Activated CD8-positive, alpha-beta T cell treated with anti-CD3 and anti-CD28 coated beads for 36 hours (primary cell): ENCODE data around the gene CLASRP. TPM values are rescaled to one million over a fixed set of nuclear protein-coding genes. Genes with fewer than 3 reads are reported as not detected.

Experiments used
- ATAC-seq: fragments of 200-7000 bp; cut with Tn5 transposase; one replicate; pipeline ENCODE4 v1.10.0; 2021; ENCODE audit warnings: mild to moderate bottlenecking, moderate library complexity
- CTCF ChIA-PET: fragments of 350-600 bp; sonication (Branson Sonifier 250); formaldehyde crosslinking; loops from one replicate; lab custom pipeline; 2021; ENCODE audit warnings: antibody characterized with exemption; lab: Charles Lee
- POLR2A ChIA-PET: fragments of 350-600 bp; sonication (Branson Sonifier 250); formaldehyde crosslinking; loops from one replicate; lab custom pipeline; 2021; ENCODE audit warnings: antibody characterized with exemption; lab: Charles Lee
- DNase-seq: peaks from one replicate; pipeline ENCODE4 v3.0.0-alpha.2; 2020
- H3K27ac Mint-ChIP-seq: one replicate; pipeline ENCODE4 v1.8.0; 2021; ENCODE audit warnings: mild to moderate bottlenecking, mixed read lengths
- H3K27me3 Mint-ChIP-seq: one replicate; pipeline ENCODE4 v1.8.0; 2021; ENCODE audit warnings: mixed read lengths
- H3K36me3 Mint-ChIP-seq: one replicate; pipeline ENCODE4 v1.8.0; 2021; ENCODE audit warnings: low read depth, mixed read lengths
- H3K4me1 Mint-ChIP-seq: one replicate; pipeline ENCODE4 v1.8.0; 2021; ENCODE audit warnings: low read depth, mixed read lengths
- H3K4me3 Mint-ChIP-seq: one replicate; pipeline ENCODE4 v1.8.0; 2021; ENCODE audit warnings: mild to moderate bottlenecking, moderate library complexity, mixed read lengths
- H3K9me3 Mint-ChIP-seq: one replicate; pipeline ENCODE4 v1.8.0; 2021; ENCODE audit warnings: mixed read lengths
- CTCF ChIP-seq: fragments of 200-600 bp; IDR thresholded peaks from one replicate; pipeline ENCODE4 v1.8.0; 2022; ENCODE audit warnings: antibody characterized with exemption, mild to moderate bottlenecking
- intact Hi-C: fragments of 100-400 bp; cut with micrococcal nuclease; formaldehyde crosslinking; loops from one replicate; pipeline ENCODE4 v1.10.0; 2022
- total RNA-seq, 2 experiments: library from RNA; stranded (reverse); gene quantifications; one replicate each; pipeline ENCODE4 v1.2.3, GENCODE V29; 2021

The CLASRP gene
- total RNA-seq, 2 experiments from 2014 or later: 72.7 to 80.5 TPM

- H3K27me3 Mint-ChIP-seq: no peaks in the 10 kb centered on the region
- peaks cover 37% of the 10 kb centered on the region for H3K4me1 Mint-ChIP-seq
- CTCF ChIA-PET: interaction anchor here (1.0 kb wide), 1 partner anchor 13 kb away, joined by 5 read pairs; no protein-coding TSS in a partner anchor
- H3K4me3 Mint-ChIP-seq: peak overlapping the region; percentile 86
- DNase-seq (no peak), ATAC-seq (no peak)
- no peak for TF ChIP-seq CTCF
- peak overlapping the region; percentile 74 for H3K27ac Mint-ChIP-seq
- intact Hi-C loops: no loop called here
- peaks cover 26% of the 10 kb centered on the region for H3K36me3 Mint-ChIP-seq
- no peaks in the 10 kb centered on the region for H3K9me3 Mint-ChIP-seq
- POLR2A ChIA-PET: interaction anchor here (0.9 to 1.2 kb wide), 4 partner anchors 12 to 54 kb away, joined by 3 to 4 read pairs (median 3); no protein-coding TSS in a partner anchor
These were observed 38.2 kb downstream of the CLASRP start for GRCh38 chr19:45076851-45077730.

GRCh38 chr19:45078390-45079062 is 39.7 kb downstream of the CLASRP start:
- Mint-ChIP-seq H3K36me3 (peaks cover 32% of the 10 kb centered on the region), H3K4me1 (peaks cover 40% of the 10 kb centered on the region), H3K27ac (peak overlapping the region; percentile 91), H3K9me3 (no peaks in the 10 kb centered on the region), H3K4me3 (peak overlapping the region; percentile 98), H3K27me3 (no peaks in the 10 kb centered on the region)
- ChIA-PET POLR2A (interaction anchor here (0.7 to 2.9 kb wide), 9 partner anchors 9 to 93 kb away, joined by 3 to 18 read pairs (median 4); partner anchors contain the start of genes CLASRP and PPP1R37), CTCF (interaction anchor here (0.8 to 3.0 kb wide), 7 partner anchors 9 to 400 kb away, joined by 3 to 14 read pairs (median 6); partner anchors contain the start of genes BLOC1S3 and TRAPPC6A)
- no peak for DNase-seq
- TF ChIP-seq CTCF: no peak
- intact Hi-C loops: no loop called here
- ATAC-seq: peak; percentile 7

GRCh38 chr19:45079063-45079910 is 40.4 kb downstream of the CLASRP start, which contains the start of gene GEMIN7:
Gene GEMIN7, plus strand, starts transcription at chr19:45079260. Its CDS starts 10,855 bp downstream, at chr19:45090115.
- peak within 1 kb of the TSS; percentile 98 for H3K4me3 Mint-ChIP-seq
- ChIA-PET CTCF (interaction anchor here (0.8 to 3.0 kb wide), 8 partner anchors 8 to 399 kb away, joined by 3 to 14 read pairs (median 5); partner anchors contain the start of genes BLOC1S3 and TRAPPC6A), POLR2A (interaction anchor here (0.7 to 2.9 kb wide), 11 partner anchors 8 to 99 kb away, joined by 3 to 18 read pairs (median 4); partner anchors contain the start of genes BLOC1S3, CLASRP, PPP1R37 and TRAPPC6A)
- intact Hi-C loops: no loop called here
- H3K36me3 Mint-ChIP-seq: peaks cover 32% of the 10 kb centered on the region
- ATAC-seq: peak; percentile 68
- DNase-seq: peak; percentile 84
- peaks cover 40% of the 10 kb centered on the region for H3K4me1 Mint-ChIP-seq
- TF ChIP-seq CTCF: no peak
- peak within 1 kb of the TSS; percentile 91 for H3K27ac Mint-ChIP-seq
- H3K9me3 Mint-ChIP-seq: no peaks in the 10 kb centered on the region
- H3K27me3 Mint-ChIP-seq: no peaks in the 10 kb centered on the region

- Mint-ChIP-seq H3K27me3 (no peaks in the 10 kb centered on the region), H3K9me3 (no peaks in the 10 kb centered on the region), H3K27ac (peak overlapping the region; percentile 91), H3K4me1 (peaks cover 36% of the 10 kb centered on the region), H3K36me3 (peaks cover 27% of the 10 kb centered on the region), H3K4me3 (peak overlapping the region; percentile 98)
- CTCF ChIA-PET: interaction anchor here (1.0 to 3.0 kb wide), 5 partner anchors 12 to 107 kb away, joined by 3 to 14 read pairs (median 8); no protein-coding TSS in a partner anchor
- ATAC-seq (no peak), DNase-seq (no peak)
- POLR2A ChIA-PET: interaction anchor here (1.0 to 2.9 kb wide), 6 partner anchors 10 to 99 kb away, joined by 3 to 18 read pairs (median 5); partner anchors contain the start of genes BLOC1S3, PPP1R37 and TRAPPC6A
- intact Hi-C loops: no loop called here
- TF ChIP-seq CTCF: no peak
These were observed 41.1 kb downstream of the CLASRP start for GRCh38 chr19:45079911-45080370.
